Measurements from ENCODE around the gene CACNA1C. TPM values are rescaled to one million over a fixed set of nuclear protein-coding genes. Genes with fewer than 3 reads are reported as not detected.

CACNA1C gene
- total RNA-seq, 2 donors from 2014 or later = 0.86 to 6.3 TPM

- H3K27ac Mint-ChIP-seq = no peak overlapping the region
Measured at GRCh38 chr12:2064071-2064507, 11.3 kb downstream of the CACNA1C start.

GRCh38 chr12:2068653-2069052 lies 15.9 kb downstream of the CACNA1C start:
- no peak for TF ChIP-seq CTCF (conservative IDR thresholded peaks at IDR 0.05)
- Histone ChIP-seq H3K4me3 (ENCODE audit: low read length) (no peak overlapping the region), H3K4me1 (ENCODE audit: control insufficient read depth, insufficient read depth, low read length) (no peaks in the 10 kb centered on the region), H3K9ac (ENCODE audit: extremely low read depth, low read length, poor library complexity, severe bottlenecking) (no peak overlapping the region), H3K27ac (ENCODE audit: low read depth, low read length) (no peak overlapping the region), H3K36me3 (ENCODE audit: control insufficient read depth, insufficient read depth, low read length) (no peaks in the 10 kb centered on the region), H3K9me3 (ENCODE audit: control insufficient read depth, low read length) (peaks cover 6% of the 10 kb centered on the region), H3K27me3 (ENCODE audit: control insufficient read depth, insufficient read depth, low read length, poor library complexity, severe bottlenecking) (no peaks in the 10 kb centered on the region)
- Mint-ChIP-seq H3K27me3 (ENCODE audit: insufficient read depth) (peaks cover 6% of the 10 kb centered on the region), H3K4me3 (no peak overlapping the region), H3K36me3 (ENCODE audit: low read depth) (peaks cover 6% of the 10 kb centered on the region), H3K4me1 (peaks cover 6% of the 10 kb centered on the region), H3K27ac (no peak overlapping the region), H3K9me3 (peaks cover 21% of the 10 kb centered on the region)
- no peak for DNase-seq
- WGBS, 2 experiments (ENCODE audit: insufficient coverage in 1 of 2, insufficient read length in 1 of 2) = 92 to 100% methylated on average over 4 to 6 of the region's 6 CpGs

More at GRCh38 chr12:2064071-2064507, 11.3 kb downstream of the CACNA1C start:
- DNase-seq = no peak
- 83 to 97% methylated on average over 4 to 5 of the region's 5 CpGs for WGBS, 2 experiments (ENCODE audit: insufficient coverage in 1 of 2, insufficient read length in 1 of 2)
- H3K9ac ChIP-seq (ENCODE audit: extremely low read depth, low read length, poor library complexity, severe bottlenecking) = no peak overlapping the region
- no peak overlapping the region for H3K27ac ChIP-seq (ENCODE audit: low read depth, low read length)
- no peak overlapping the region for H3K4me3 ChIP-seq (ENCODE audit: low read length)
- H3K27me3 ChIP-seq (ENCODE audit: control insufficient read depth, insufficient read depth, low read length, poor library complexity, severe bottlenecking) = no peaks in the 10 kb centered on the region
- Mint-ChIP-seq H3K9me3 (peaks cover under 1% of the 10 kb centered on the region), H3K4me3 (no peak overlapping the region), H3K27me3 (ENCODE audit: insufficient read depth) (peaks cover 6% of the 10 kb centered on the region), H3K4me1 (peaks cover 10% of the 10 kb centered on the region), H3K36me3 (ENCODE audit: low read depth) (no peaks in the 10 kb centered on the region)
- H3K9me3 ChIP-seq (ENCODE audit: control insufficient read depth, low read length) = no peaks in the 10 kb centered on the region
- TF ChIP-seq CTCF (conservative IDR thresholded peaks at IDR 0.05) = no peak
- no peaks in the 10 kb centered on the region for H3K4me1 ChIP-seq (ENCODE audit: control insufficient read depth, insufficient read depth, low read length)
- no peaks in the 10 kb centered on the region for H3K36me3 ChIP-seq (ENCODE audit: control insufficient read depth, insufficient read depth, low read length)

GRCh38 chr12:2070440-2071045 lies 17.8 kb downstream of the CACNA1C start:
- Histone ChIP-seq H3K36me3 (ENCODE audit: control insufficient read depth, insufficient read depth, low read length) (no peaks in the 10 kb centered on the region), H3K4me3 (ENCODE audit: low read length) (no peak overlapping the region), H3K27ac (ENCODE audit: low read depth, low read length) (no peak overlapping the region), H3K4me1 (ENCODE audit: control insufficient read depth, insufficient read depth, low read length) (peaks cover 4% of the 10 kb centered on the region), H3K9me3 (ENCODE audit: control insufficient read depth, low read length) (peaks cover 6% of the 10 kb centered on the region), H3K9ac (ENCODE audit: extremely low read depth, low read length, poor library complexity, severe bottlenecking) (no peak overlapping the region), H3K27me3 (ENCODE audit: control insufficient read depth, insufficient read depth, low read length, poor library complexity, severe bottlenecking) (no peaks in the 10 kb centered on the region)
- Mint-ChIP-seq H3K4me3 (no peak overlapping the region), H3K27me3 (ENCODE audit: insufficient read depth) (peaks cover 6% of the 10 kb centered on the region), H3K36me3 (ENCODE audit: low read depth) (peaks cover 6% of the 10 kb centered on the region), H3K4me1 (peaks cover 10% of the 10 kb centered on the region), H3K9me3 (peaks cover 21% of the 10 kb centered on the region), H3K27ac (no peak overlapping the region)
- TF ChIP-seq CTCF (conservative IDR thresholded peaks at IDR 0.05) = no peak
- DNase-seq = no peak
- WGBS, 2 experiments (ENCODE audit: insufficient coverage in 1 of 2, insufficient read length in 1 of 2) = 80 to 100% methylated on average over 1 to 2 of the region's 2 CpGs

All from endodermal cell (in vitro differentiated cells).